NCI-H1694 (cell line): Measurements from ENCODE around the gene SNX15.

Source experiments
- DNase-seq: peaks from one replicate; lab custom pipeline; 2025; lab: John Stamatoyannopoulos, UW

SNX15 gene

GRCh38 chr11:65084598-65085375, 57.5 kb downstream of the SNX15 start:
- DNase-seq, result no peak

DNA sequence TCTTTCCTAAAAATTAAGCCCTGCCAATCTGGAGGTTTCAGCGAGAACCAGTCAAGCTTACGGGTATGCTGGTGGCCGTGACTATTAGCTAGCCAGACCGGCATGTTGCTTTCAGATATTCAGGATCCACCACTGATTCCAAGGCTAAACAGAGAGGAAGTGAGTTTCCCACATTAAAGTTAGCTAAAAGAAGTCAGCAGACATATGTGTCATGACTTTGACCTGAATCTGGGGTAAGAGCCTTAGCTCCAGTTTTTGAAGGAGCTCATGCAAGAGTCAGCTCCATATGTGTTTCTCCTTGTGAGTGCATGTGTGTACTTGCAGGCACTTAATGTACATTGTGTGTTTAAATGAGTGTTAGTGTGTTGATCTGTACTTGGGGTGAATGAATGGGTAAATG, 58.2 kb downstream of the SNX15 start:
- no peak for DNase-seq

- DNase-seq, result no peak
These were observed 59.6 kb downstream of the SNX15 start for GRCh38 chr11:65086809-65087208.

- no peak for DNase-seq
These were observed 60.0 kb downstream of the SNX15 start for GRCh38 chr11:65087216-65087615.

- DNase-seq, result no peak
These were observed 60.6 kb downstream of the SNX15 start for GRCh38 chr11:65087827-65088226.

DNA sequence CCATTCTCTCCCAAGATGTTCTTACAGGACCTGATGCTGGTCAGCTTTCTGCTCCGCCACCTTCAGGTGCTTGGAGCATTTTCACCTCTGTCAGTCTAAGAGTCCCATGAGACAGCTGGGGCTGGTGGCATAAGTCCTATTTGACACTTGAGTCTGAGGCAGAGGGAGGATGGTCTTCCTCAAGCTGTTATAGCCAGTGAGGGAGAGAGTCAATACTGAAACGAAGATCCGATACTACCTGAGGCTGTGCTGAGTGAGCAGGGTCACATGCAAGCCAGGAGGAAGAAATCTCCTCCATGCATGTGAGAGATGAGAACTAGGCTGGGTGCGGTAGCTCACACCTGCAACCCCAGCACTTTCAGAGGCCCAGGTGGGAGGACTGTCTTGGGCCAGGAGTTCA, 62.4 kb downstream of the SNX15 start:
- DNase-seq, result no peak
